Activated CD8-positive, alpha-beta memory T cell treated with anti-CD3 and anti-CD28 coated beads, Interleukin-2, amount 50 U/mL, for 4 hours (primary cell): ENCODE results near the gene DENND1A.
"Not testable (repeated sequence)": the region's sequence is repeated elsewhere in the genome, so short reads cannot be mapped to it uniquely, and the experiment has no call there.

Experiments
- DNase-seq: peaks from one replicate; pipeline ENCODE4 v3.0.0-alpha.2; 2020

The DENND1A gene

DNA sequence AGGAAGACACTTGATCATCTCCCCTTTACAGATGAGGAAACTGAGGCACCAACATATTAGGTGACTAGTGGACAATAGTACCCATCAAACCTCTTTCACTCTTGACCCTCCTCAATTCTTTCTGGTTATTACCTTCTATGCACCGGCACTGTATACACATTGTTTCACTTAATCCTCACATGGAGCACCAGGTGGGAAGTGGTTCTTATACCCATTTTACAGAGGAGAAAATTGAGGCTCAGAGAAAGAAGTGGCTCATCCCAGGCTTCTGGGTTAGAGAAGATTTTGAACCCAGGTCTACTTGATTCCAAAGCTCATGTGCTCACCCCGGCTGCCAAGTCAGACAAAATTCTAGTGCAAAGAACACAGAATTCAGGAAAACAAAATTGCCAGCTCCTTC, 17.4 kb upstream of the DENND1A start:
- no peak for DNase-seq

DNA sequence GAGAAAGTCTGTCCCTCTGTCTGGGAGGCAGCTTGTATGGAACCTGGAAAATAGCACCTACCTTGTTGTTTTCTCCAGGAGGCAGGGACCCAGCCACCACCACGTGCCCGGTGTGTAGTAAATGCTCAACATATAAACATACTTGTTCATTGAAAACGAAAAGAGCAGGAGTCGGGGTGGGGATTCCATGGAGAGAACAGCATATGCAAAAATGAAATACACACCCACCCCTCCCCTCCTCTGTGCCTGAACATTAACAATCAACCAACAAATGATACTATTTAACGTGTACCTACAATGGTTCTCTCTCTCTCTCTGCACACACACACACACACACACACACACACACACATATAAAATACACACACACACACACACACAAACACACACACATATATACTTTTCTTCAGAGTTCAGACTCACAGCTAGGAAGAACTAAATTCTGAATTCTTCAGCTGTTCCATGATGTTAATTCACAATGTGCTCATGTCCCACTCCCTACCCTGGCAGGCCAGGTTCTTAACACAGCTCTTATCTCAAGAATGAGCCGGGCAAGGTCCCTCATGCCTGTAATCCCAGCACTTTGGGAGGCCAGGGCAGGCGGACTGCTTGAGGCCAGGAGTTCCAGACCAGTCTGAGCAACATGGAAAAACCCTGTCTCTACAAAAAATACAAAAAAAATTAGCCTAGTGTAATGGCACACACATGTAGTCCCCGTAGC, 16.3 kb upstream of the DENND1A start:
- DNase-seq, result no peak

DNA sequence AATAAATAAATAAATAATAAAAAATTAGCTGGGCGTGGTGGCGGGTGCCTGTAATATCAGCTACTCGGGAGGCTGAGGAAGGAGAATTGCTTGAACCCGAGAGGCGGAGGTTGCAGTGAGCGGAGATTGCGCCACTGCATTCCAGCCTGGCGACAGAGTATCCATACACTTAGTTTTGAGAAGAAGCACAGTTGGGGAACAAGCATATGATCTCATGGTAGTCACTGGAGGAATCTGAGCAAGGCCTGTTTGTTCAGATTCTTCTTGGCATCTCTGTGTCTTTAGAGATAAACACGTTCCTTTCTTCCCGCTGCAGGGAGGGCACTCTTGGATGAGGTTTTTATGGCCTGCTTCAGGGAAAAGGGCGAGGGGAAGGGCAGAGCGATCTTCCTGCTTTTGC, 15.6 kb upstream of the DENND1A start:
- DNase-seq, result no peak

DNA sequence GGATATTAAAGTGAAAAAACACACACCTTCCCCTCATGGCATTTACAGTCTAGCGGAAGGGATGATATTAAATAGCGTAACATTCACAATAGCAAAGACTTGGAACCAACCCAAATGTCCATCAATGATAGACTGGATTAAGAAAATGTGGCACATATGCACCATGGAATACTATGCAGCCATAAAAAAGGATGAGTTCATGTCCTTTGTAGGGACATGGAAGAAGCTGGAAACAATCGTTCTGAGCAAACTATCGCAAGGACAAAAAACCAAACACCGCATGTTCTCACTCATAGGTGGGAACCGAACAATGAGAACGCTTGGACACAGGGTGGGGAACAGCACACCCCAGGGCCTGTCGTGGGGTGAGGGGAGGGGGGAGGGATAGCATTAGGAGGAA, 14.5 kb upstream of the DENND1A start:
- not testable (repeated sequence) for DNase-seq

DNA sequence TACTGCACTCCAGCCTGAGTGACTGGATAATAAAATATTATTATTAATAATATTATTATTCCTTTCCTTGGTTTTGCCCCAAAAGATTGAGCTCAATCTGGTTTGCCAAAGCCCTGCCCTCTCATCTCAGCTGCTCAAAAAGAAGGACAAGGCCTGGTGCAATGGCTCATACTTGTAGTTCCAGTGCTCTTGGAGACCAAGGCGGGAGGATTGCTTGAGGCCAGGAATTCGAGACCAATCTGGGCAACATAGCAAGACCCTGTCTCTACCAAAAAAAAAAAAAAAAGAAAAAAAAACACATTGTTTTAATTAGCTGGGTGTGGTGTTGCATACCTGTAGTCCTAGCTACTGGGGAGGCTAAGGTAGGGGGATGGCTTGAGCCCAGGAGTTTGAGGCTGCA, 13.7 kb upstream of the DENND1A start:
- no peak for DNase-seq

DNA sequence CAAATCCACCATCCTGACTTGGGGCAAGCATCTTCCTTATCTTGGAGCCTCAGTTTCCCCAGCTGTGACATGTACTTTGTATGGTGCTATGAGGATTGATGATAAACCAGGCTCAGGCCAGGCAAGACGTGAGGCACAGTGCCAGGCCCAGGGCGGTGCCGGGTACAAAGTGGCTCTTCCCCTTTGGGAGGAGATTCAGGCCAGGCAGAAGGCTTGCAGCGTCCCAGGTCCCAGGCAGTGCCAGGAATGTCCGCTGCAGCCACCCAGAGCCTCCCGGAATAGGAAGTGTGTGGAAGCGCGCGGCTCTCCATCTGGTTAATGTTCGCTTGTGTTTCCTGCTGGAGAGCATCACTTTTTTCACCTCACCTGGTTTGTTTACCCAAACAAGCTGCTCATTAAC, 12.6 kb upstream of the DENND1A start:
- no peak for DNase-seq

DNA sequence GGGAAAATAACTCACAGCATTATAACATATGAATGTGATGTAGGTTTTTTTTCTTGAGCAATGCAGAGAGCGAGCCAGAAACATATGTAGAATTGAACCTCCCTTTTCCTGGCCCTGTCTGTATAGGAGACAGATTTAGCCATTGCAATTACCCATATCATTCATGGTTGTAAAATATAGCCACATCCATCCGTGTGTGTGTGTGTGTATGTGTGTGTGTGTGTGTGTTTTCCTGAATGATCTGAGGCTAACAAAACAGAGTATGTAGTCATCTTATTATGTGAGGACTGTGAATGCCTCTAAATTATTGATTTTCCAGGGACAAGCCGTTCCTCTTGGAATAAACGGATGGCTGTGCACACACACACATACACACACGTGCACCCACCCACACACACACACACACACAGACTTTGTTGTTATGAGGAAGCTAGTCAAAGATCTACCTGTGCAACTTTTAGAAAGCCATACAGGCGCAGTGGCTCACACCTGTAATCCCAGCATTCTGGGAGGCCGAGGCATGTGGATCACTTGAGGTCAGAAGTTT, 11.7 kb upstream of the DENND1A start:
- no peak for DNase-seq

DNA sequence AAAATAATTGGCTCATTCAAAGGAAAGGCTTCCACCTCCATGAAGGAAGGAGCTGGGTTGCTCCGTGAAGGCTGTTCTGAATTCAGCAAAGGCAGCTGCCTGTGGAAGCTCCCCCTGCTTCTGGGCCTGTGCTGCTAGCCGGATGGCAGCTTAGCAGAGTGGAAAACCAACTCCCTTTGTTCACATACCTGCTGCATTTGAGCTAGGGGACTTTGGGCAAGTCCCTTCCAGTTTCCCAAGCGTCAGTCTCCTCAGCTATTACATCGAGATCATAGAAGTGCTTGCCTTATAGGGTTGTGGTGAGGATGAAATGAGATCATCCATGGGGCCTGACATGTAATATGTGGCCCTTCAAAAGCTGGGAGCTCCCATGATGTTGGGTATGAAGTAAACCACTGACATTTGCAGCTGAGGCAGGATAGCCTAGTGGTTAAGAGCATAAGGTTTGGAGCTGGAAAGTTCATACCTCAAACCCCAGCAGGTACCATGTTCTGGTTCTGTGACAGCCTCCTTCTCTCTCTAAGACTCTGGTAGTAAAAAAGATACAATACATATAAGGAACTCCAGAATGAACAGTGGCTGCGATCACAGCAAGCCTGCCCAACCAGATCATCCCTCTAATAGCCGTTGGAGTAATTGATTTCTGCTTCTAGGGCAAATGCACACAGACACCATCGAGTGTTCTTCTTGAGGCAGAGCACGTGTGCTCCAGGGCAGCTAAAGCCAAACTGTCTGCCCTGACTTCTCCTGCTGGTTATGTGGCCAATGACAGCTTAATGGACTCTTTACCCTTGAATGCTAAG, 11.0 kb upstream of the DENND1A start:
- no peak for DNase-seq

DNA sequence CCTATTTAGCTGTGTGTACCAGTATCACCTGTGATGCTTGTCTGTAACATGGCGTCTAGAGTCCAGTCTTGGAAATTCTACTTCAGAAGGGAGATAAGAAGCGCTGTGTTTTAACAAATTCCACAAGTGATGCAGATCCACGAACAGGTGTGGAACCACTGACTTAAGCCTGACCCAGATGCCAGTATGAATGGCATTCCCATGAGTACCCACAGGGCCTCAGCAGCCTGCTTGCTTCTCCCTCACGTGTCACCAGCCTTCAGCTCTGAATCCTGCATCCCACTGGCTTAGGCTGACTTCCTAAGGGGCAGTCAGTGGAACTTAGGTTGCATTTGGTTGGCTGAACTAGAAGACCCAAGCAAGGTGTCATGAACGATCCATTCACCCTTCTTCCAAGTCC, 8.5 kb upstream of the DENND1A start:
- no peak for DNase-seq

DNA sequence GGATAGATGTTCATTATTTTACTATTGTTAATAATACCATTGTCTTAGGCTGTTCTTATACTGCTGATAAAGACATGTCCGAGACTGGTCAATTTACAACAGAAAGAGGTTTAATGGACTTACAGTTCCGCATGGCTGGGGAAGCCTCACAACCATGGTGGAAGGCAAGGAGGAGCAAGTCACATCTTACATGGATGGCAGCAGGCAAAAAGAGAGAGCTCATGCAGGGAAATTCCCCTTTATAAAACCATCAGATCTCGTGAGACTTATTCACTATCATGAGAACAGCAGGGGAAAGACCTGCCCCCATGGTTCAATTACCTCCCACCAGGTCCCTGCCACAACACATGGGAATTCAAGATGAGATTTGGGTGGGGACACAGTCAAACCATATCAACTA, 6.6 kb upstream of the DENND1A start:
- not testable (repeated sequence) for DNase-seq

DNA sequence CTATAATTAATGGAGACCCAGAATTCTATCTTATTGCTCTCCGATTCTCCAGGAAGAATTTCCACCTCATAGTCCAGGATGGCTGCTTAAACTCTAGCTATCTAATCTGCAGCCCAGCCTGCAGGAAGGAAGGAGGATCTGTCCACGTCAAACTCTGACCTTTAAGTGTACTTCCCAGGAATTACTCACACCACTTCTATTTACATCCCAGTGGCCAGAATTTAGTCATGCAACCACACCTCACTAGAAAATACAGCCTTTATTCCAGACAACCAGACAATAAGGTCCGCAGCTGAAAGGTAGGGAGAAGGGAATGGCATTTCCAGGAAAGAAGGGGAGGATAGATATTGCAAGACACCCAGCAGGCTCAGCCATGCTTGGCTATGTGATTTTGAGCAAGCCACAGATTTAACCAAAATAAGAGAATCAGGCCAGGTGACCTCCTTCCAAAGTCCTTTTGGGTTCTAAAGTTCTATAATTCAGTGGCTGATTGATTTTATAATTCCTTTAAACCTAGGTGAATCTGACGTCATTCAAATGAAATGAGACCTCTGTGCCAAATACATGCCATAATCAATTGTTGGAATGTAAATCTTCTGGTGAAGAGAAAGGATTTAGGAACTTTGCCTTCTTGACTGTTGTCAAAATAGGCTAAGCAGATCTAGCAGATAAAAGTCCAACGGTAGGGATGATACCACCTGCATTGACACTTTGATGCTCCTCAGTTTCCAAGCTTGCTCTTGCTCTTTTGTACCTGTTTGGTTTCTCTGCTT, 3.7 kb upstream of the DENND1A start:
- DNase-seq, result no peak

DNA sequence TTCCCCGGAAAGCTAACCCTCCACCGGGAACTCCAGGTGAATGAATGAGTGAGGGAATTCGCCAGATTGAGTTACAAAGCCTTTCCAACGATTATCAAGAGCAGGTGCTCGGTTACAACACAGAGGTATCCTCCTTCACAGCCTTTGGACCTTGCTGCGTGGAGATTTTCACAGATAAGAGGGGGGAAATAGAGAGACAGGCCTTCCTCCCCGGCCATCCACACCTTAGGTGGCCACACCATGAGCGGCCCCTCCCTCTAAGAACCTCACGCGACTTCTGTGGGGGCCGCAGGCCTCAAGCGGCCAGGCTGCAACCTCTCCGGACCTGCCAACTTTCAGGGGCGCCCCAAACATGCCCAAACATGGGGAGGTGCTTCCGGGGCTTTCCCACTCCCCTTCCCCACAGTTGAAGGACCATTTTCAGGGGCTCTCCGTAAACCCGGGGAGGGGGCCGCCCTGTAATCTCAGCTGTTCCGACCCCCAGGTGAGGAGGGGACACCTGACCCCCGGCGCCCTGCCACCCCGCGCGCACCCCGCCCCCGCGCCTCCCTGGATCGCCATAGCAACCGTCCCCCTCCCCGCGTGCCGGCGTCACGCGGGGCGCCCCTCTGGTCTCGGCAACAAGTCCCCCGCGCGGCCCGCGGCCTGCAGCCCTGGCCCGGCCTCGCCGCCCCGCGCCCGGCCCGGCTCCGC, 603 bp downstream of the DENND1A start:
- DNase-seq, result peak; percentile 50

DNA sequence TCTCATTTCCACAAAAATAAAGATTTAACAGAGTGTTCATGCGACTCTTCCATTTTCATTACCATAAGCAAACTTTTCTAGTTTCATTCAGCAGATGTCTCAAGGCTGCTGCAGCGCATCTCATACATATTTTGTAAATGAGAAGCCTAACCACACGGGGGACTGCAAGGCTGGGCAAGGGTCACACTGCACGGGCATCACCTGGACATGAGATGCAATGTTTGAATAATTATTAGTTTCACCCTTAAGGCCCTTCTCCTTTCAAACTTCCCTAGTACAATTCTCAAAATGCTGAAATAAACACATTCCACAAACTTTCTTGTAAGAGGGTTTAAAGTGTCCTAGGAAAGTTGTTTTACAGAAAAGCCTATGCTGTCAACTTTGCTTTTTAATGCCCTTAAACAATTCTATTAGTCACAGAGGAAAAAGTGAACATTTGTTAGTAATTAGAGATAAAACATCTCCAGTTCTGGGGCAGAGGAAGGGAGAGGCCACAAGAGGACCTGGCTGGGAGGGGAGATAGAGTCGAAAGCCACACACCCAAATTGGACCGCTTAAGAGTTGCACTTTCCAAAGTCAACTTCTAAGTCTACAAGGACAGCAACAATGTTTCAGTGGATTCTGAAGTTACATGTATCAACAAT, 1.3 kb downstream of the DENND1A start:
- DNase-seq, result no peak

DNA sequence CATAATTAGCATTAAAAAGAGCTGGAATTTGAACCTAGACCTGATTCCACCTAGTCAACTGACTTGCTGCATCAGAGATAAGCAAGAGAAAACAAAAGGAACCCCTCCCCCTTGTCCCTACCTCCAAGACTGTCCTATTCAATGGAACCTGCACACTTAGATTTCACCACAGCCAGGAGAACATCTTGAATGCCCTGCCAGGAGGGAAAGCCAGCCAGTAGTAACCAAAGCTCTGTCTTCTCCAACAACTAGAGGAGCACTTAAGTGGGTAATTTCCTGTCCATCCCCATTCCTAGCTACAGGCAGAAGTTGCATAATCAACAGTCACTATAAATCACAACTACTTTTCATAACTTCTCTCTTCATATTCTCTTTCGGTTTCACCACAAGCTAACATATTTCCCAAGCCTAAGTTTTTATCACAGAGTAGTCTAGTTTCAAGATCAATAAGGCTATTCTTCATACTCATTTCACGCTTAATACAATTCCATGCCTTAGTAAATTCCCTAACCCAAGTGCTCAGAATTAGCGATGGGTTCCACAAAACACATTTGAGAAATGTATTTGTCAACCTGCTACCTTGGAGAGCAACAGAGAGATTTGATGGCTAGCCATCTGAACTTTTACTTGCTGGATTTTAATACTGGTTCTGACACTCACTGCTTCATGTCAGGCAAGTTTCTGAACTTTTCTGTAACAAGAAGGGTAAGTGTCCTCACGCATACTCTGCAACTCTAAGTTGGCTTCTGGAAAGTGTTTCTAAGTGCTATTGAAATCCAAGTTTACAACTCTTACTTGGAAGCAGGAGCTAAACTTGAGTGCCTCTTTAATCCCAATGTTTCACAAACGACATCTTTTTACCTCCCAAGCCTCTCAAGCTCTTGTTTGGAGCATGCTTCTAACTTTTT, 2.0 kb downstream of the DENND1A start:
- DNase-seq, result no peak

DNA sequence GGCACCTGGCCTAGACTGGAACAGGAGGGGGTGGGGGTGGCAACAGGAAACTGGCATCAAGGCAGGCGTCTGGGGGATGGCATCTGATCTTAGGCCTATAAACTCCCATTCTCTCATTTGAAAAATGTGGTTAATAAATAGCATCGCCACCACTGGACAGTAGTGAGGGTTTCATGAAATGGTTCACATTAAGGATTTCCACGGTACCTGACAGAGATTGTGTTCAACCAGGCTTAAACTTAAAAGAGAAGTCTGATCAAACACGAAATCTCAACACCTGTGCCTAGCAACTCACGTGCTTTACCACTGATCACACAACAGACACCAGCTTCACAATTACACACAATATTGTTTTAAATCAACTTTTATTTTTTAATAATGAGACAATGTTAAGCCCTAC, 3.0 kb downstream of the DENND1A start:
- no peak for DNase-seq

DNA sequence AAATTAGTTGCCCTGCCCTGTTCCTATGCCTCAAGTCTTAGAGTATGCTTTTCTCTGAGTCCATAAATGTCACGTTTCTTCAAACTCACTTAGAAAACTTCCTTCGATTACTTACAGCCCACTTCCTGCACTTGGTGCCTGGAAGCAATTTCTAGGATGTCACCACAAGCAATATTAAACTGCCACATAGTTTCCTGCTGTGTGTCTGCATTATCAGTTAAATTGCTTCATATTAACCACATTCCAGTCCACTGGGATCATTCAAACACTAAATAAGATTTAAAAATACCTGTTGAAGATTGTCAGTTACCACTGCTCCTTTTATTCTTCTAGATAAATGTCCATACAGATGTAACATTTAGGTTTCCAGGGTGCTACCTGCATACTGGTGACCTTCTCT, 4.1 kb downstream of the DENND1A start:
- no peak for DNase-seq

DNA sequence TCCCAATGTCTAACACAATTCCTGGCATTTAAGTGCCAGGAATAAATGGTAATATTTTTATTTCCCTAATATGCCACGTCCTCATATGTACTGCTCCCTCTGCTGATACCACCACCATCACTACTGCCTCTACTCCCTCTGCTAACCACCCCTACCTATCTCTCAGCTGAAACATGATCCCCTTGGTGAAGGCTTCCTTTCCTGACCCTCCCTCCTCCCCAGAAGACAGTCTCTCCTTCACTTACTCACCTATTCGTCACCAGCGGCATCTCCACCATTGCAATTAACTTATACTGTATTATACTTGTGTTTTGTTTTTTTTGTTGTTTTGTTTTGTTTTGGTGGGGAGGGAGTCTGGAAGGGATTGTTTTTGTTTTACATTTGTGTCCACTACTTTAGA, 4.8 kb downstream of the DENND1A start:
- DNase-seq, result no peak

DNA sequence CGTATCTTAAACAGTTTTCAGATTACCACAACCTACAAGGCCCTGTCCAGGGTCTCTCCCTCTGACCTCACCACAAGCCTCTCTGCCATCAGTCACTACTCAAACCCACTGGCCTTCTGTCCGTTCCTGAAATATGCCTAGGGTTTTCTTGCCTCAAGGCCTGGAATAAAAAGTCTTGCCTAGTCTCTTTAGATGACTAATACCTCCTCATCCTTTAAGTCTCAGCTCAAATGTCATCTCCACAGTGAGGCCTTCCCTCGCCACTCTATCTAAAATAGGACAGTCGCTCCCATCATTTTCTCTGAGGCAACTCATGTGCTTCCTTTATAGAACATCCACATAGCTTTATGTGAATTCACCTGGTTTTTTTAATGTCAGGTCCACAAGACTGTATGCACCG, 5.2 kb downstream of the DENND1A start:
- DNase-seq, result no peak

DNA sequence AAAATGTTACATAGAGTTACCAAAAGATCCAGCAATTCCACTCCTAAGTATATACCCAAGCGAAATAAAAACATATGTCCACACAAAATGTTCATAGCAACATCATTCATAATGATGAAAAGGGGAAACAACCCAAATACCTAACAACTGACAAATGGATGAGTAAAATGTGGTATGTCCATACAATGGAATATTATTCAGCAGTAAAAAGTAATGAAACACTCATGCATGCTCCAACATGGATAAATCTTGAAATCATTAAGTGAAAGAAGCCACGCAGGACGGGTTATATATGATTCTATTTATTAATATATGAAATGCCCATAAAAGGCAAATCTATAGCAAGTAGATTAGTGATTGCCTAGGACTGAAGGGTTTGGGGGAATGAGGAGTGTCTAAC, 6.0 kb downstream of the DENND1A start:
- no peak for DNase-seq

DNA sequence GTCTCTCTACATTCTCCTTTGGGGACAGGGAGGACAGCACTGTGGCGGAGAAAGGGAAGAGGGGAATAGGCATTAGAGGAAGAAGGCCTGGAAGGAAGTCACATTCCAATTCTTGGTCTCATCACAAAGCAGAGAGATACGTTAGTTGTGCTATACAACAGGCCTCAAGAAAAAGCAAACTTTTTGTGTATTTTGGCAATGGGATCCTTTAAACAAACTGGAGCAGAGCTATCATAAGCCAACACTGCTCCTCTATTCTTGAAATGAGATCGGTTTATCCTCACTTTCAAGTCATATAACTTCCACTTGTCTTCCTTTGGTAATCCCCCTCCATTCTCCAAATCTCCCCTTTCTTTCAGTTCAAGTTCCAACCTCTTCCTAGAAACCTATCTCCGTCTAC, 6.5 kb downstream of the DENND1A start:
- no peak for DNase-seq

DNA sequence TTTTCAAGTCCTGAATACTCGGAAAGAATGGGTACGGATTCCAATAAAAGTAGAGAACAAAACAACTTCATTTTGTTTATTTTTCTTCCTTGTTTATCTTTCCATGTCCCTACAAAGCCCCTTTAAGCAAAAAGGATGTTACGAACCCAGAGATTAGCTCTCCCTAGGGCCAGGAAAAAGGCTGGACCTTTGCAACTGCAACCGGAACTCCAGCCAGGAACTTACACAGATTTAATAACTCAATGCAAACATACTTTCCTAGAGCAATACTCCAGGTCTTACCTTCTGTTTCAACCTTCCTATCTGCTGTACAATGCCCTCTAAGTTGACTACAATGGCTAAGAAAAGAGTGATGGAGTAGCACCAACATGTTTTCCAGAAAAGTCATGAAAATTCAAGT, 7.0 kb downstream of the DENND1A start:
- DNase-seq, result no peak
